K562 (cell line): ENCODE data around the gene TMED8. TPM values are rescaled to one million over a fixed set of nuclear protein-coding genes. Genes with fewer than 3 reads are reported as not detected.

ENCODE experiments used
- ATAC-seq: fragments of 200-7000 bp; cut with Tn5 transposase; 3 replicates; pipeline ENCODE4 v1.9.1; 2020; ENCODE audit warnings: moderate library complexity
- BruUV-seq: library from RNA; stranded (reverse); fragments of 400-500 nt; replicated peaks from 2 replicates; lab custom pipeline; 2021; lab: Mats Ljungman, UMichigan
- CTCF ChIA-PET: fragments of 300-600 bp; formaldehyde crosslinking; extraction: SDS; loops from one replicate; lab custom pipeline; 2021; ENCODE audit warnings: low intra/inter-chr PET ratio; lab: Yijun Ruan, JAX
- POLR2A ChIA-PET: fragments of 300-600, 350-650 bp; sonication (Branson Sonifier 250); formaldehyde crosslinking; extraction: SDS; loops from one replicate; lab custom pipeline; 2021; ENCODE audit warnings: antibody characterized with exemption, inconsistent platforms; lab: Yijun Ruan, JAX
- DNase-seq, 4 experiments: peaks; one replicate each; pipeline versions ENCODE4 v3.0.0 to v3.0.0-alpha.2; 2011 to 2018; ENCODE audit warnings: low spot score in 3 of 4, mixed read lengths in 3 of 4; ENCODE audit errors: extremely low read depth in 1 of 4
- FAIRE-seq: peaks from 2 replicates; lab custom pipeline; 2011; peaks lifted over from hg19 to GRCh38; lab: Jason Lieb, UNC
- H2AFZ ChIP-seq: 2 replicates; pipeline ENCODE4 v1.6.0; 2011; ENCODE audit warnings: low read depth, low read length, control low read depth, inconsistent platforms
- H3K27ac ChIP-seq: fragments of 200-600 bp; 3 replicates; pipeline ENCODE4 v1.8.0; 2011; ENCODE audit warnings: low read depth, mild to moderate bottlenecking, control low read depth, inconsistent platforms, low read length, moderate library complexity, mixed read lengths; ENCODE audit errors: extremely low read depth
- H3K27me3 ChIP-seq, 2 experiments: fragments of 300-600 bp in 1 of 2; 2 replicates in 1 of 2; 3 replicates in 1 of 2; pipeline versions ENCODE4 v1.6.0 to v1.8.0; 2011; ENCODE audit warnings: inconsistent platforms in 2 of 2, low read length in 2 of 2, mild to moderate bottlenecking in 1 of 2, mixed read lengths in 1 of 2, moderate library complexity in 1 of 2; ENCODE audit not compliant: control insufficient read depth in 2 of 2, insufficient read depth in 2 of 2
- H3K36me3 ChIP-seq: fragments of 300-600 bp; 3 replicates; pipeline ENCODE4 v1.8.0; 2011; ENCODE audit warnings: mild to moderate bottlenecking, low read length, inconsistent platforms; ENCODE audit not compliant: control insufficient read depth, insufficient read depth
- H3K4me1 ChIP-seq, 2 experiments: fragments of 200-600 bp in 1 of 2; replicated peaks in 1 of 2; 2 replicates in 1 of 2; 3 replicates in 1 of 2; pipeline versions ENCODE4 v1.5.1 to v1.8.0; 2011; ENCODE audit warnings: inconsistent platforms in 2 of 2, low read length in 2 of 2, mild to moderate bottlenecking in 1 of 2, mixed read lengths in 1 of 2, moderate library complexity in 1 of 2; ENCODE audit not compliant: control insufficient read depth in 2 of 2, insufficient read depth in 2 of 2
- H3K4me2 ChIP-seq: 2 replicates; pipeline ENCODE4 v1.6.1; 2011; ENCODE audit warnings: low read length, control low read depth, inconsistent platforms, mixed read lengths; ENCODE audit not compliant: insufficient read depth
- H3K4me3 ChIP-seq: fragments of 200-600 bp; sonication (generic), shearing (Covaris generic); 2 replicates; pipeline ENCODE4 v1.5.1; 2016; ENCODE audit warnings: control low read depth, inconsistent platforms
- H3K79me2 ChIP-seq: fragments of 200-600 bp; 3 replicates; pipeline ENCODE4 v1.8.0; 2011; ENCODE audit warnings: low read length, inconsistent platforms; ENCODE audit not compliant: control insufficient read depth, insufficient read depth
- H3K9ac ChIP-seq, 2 experiments: 2 replicates each; pipeline versions ENCODE4 v1.6.0 to v1.6.1; 2011; ENCODE audit warnings: low read depth in 2 of 2, low read length in 2 of 2, control low read depth in 1 of 2, inconsistent platforms in 1 of 2, mild to moderate bottlenecking in 1 of 2, mixed read lengths in 1 of 2; ENCODE audit not compliant: insufficient read depth in 1 of 2
- H3K9me1 ChIP-seq: one replicate; pipeline ENCODE4 v1.6.0; 2011; ENCODE audit warnings: inconsistent platforms, mild to moderate bottlenecking, low read length, moderate library complexity; ENCODE audit not compliant: control insufficient read depth, insufficient read depth
- H3K9me3 ChIP-seq: replicated peaks from 2 replicates; pipeline ENCODE4 v1.5.1; 2011; ENCODE audit warnings: low read depth, low read length, inconsistent platforms; ENCODE audit not compliant: control insufficient read depth, insufficient read depth
- H4K20me1 ChIP-seq: replicated peaks from 2 replicates; pipeline ENCODE4 v1.6.1; 2011; ENCODE audit warnings: low read length, inconsistent platforms, mixed read lengths; ENCODE audit not compliant: control insufficient read depth, insufficient read depth
- POLR3A ChIP-seq: IDR thresholded peaks from 2 replicates; pipeline ENCODE4 v1.6.1; 2011; ENCODE audit warnings: borderline replicate concordance, mild to moderate bottlenecking, moderate library complexity; ENCODE audit not compliant: insufficient read length, insufficient read depth; ENCODE audit errors: extremely low read depth
- TBP ChIP-seq: optimal IDR thresholded peaks from 2 replicates; pipeline ENCODE3; 2011; ENCODE audit warnings: low read depth, low read length, improper control_type of control experiment
- TEAD4 ChIP-seq, 2 experiments: sonication (generic) in 1 of 2; formaldehyde crosslinking in 1 of 2; IDR thresholded peaks; 2 replicates each; pipeline versions ENCODE4 v1.6.1 to v1.8.0; 2012 to 2022; ENCODE audit warnings: borderline replicate concordance in 1 of 2, inconsistent platforms in 1 of 2, low read length in 1 of 2, mild to moderate bottlenecking in 1 of 2, missing genetic modification reagents in 1 of 2
- ZBTB11 ChIP-seq, 3 experiments: fragments of 200-800 bp in 1 of 3; fragments of 250-450 bp in 1 of 3; fragments of 450-650 bp in 1 of 3; sonication (Bioruptor Pico) in 1 of 3; sonication (Bioruptor generic) in 1 of 3; formaldehyde crosslinking in 1 of 3; IDR thresholded peaks; 2 replicates each; pipeline versions ENCODE4 v1.6.1 to v1.8.0; 2016 to 2022; ENCODE audit warnings: mild to moderate bottlenecking in 2 of 3, missing genetic modification characterization in 2 of 3, missing compliant biosample characterization in 1 of 3, moderate library complexity in 1 of 3
- ZNF23 ChIP-seq: fragments of 250-450 bp; sonication (Bioruptor Pico); IDR thresholded peaks from 2 replicates; pipeline ENCODE4 v1.4.0; 2020; ENCODE audit warnings: mild to moderate bottlenecking
- WGBS: fragments of 100-300 bp; shearing (Covaris generic); methylation state at CpG from one replicate; pipeline ENCODE4 v1.1.6; 2016; ENCODE audit warnings: low coverage, mixed read lengths; ENCODE audit not compliant: insufficient coverage; ENCODE audit errors: missing lambda C conversion rate; 5-methylcytosine and 5-hydroxymethylcytosine counted together
- in situ Hi-C: fragments of 300-500 bp; cut with MboI; formaldehyde crosslinking; loops from 4 replicates; pipeline ENCODE4 v1.15.0; 2018; ENCODE audit warnings: inconsistent platforms, mixed read lengths
- intact Hi-C: fragments of 100-400 bp; cut with micrococcal nuclease; formaldehyde crosslinking; loops from 2 replicates; pipeline ENCODE4 v1.14.2; 2022
- polyA plus RNA-seq, 8 experiments: library from polyadenylated mRNA; depleted of rRNA in 4 of 8; stranded (reverse) in 5 of 8; unstranded in 3 of 8; fragments of >200 nt; fragmentation: Nextera tagmentation in 2 of 8; fragmentation: Illumina TruSeq in 1 of 8; extraction: Ambion mirVana in 2 of 8; extraction: Trizol in 1 of 8; gene quantifications; 2 replicates each; pipeline versions ENCODE4 v1.2.1 to v1.2.3, GENCODE V29; 2011 to 2014; ENCODE audit warnings: inconsistent platforms in 1 of 8, missing spikeins in 1 of 8
- total RNA-seq, 7 experiments: library from RNA; depleted of rRNA in 6 of 7; stranded (reverse); fragments of >200 nt in 6 of 7; fragmentation: Illumina TruSeq in 2 of 7; extraction: Trizol in 2 of 7; gene quantifications; 2 replicates each; pipeline versions ENCODE4 v1.2.1 to v1.2.3, GENCODE V29; 2011 to 2021; ENCODE audit warnings: low replicate concordance in 1 of 7

TMED8 gene
- total and polyA plus RNA-seq, 9 of the 15 experiments (the other 6 are each of a cell fraction or from before 2014, with no cell fraction given): 3.3 to 17.4 (median 12.0) TPM

GRCh38 chr14:77403768-77404167 lies 26.9 kb upstream of the TMED8 start:
- no peak for DNase-seq
- intact Hi-C loops (no loop called here), in situ Hi-C loops (no loop called here)
- H4K20me1 ChIP-seq: no peaks in the 10 kb centered on the region
- POLR2A ChIA-PET: no interaction called here
- H3K9me3 ChIP-seq: no peaks in the 10 kb centered on the region
- peaks cover 4 to 22% of the 10 kb centered on the region in 2 experiments; a peak in 4 of 5 replicates for H3K4me1 ChIP-seq
- H3K79me2 ChIP-seq: no peaks in the 10 kb centered on the region
- TF ChIP-seq ZNF23 (CRISPR knock-in tag): no peak
- TF ChIP-seq TBP: peak; percentile 55
- TF ChIP-seq POLR3A: peak; percentile 48
- H3K36me3 ChIP-seq: no peaks in the 10 kb centered on the region
- H3K4me2 ChIP-seq: no peak overlapping the region
- H3K4me3 ChIP-seq: no peak overlapping the region
- H3K27me3 ChIP-seq: no peaks in the 10 kb centered on the region
- ATAC-seq: no peak
- no peak for FAIRE-seq
- H3K27ac ChIP-seq: no peak overlapping the region
- BruUV-seq: no TSS peak
- no peak overlapping the region for H2AFZ ChIP-seq
- WGBS: 45% methylated on average over 3 of the region's 3 CpGs
- CTCF ChIA-PET: no interaction called here
- H3K9me1 ChIP-seq: no peaks in the 10 kb centered on the region
- no peak overlapping the region for H3K9ac ChIP-seq

- no peaks in the 10 kb centered on the region for H4K20me1 ChIP-seq
- no peaks in the 10 kb centered on the region for H3K27me3 ChIP-seq
- POLR2A ChIA-PET: no interaction called here
- intact Hi-C loops (no loop called here), in situ Hi-C loops (no loop called here)
- DNase-seq: no peak
- H3K79me2 ChIP-seq: no peaks in the 10 kb centered on the region
- no peak overlapping the region for H2AFZ ChIP-seq
- H3K36me3 ChIP-seq: no peaks in the 10 kb centered on the region
- H3K9ac ChIP-seq: no peak overlapping the region
- no peak for FAIRE-seq
- 0 out of 2 replicates have a peak, but pooled peaks cover 2% of the 10 kb centered on the region for H3K9me3 ChIP-seq
- TF ChIP-seq TEAD4 (IDR thresholded peaks at IDR 0.05; ENCODE audit: low read length): no peak
- TF ChIP-seq TEAD4 (CRISPR knock-in tag; IDR thresholded peaks at IDR 0.05; ENCODE audit: borderline replicate concordance): no peak
- peak in 1 of 3 experiments; percentile 80; a peak in 1 of 6 replicates for TF ChIP-seq ZBTB11 (CRISPR knock-in tag; IDR thresholded peaks at IDR 0.05)
- CTCF ChIA-PET: no interaction called here
- ATAC-seq: no peak
- H3K4me1 ChIP-seq: no peaks in the 10 kb centered on the region; a peak in 1 of 5 replicates
- no peak overlapping the region for H3K4me2 ChIP-seq
- H3K27ac ChIP-seq: no peak overlapping the region
- BruUV-seq: no TSS peak
- H3K9me1 ChIP-seq: no peaks in the 10 kb centered on the region
- no peak overlapping the region for H3K4me3 ChIP-seq
- 24% methylated on average over 6 of the region's 6 CpGs for WGBS
These were observed 23.3 kb upstream of the TMED8 start for GRCh38 chr14:77400216-77400615.
